HepG2 (cell line): ENCODE measurements around the gene PIAS3. TPM values are rescaled to one million over a fixed set of nuclear protein-coding genes. Genes with fewer than 3 reads are reported as not detected.

Experiments
- AKNA ChIP-seq: sonication (generic); formaldehyde crosslinking; IDR thresholded peaks from 2 replicates; pipeline ENCODE4 v1.4.0; 2020; ENCODE audit warnings: missing genetic modification reagents, borderline replicate concordance
- BHLHE40 ChIP-seq: IDR thresholded peaks from 2 replicates; pipeline ENCODE4 v1.6.1; 2011; ENCODE audit warnings: low read length, improper control_type of control experiment
- CC2D1A ChIP-seq: sonication (generic); formaldehyde crosslinking; IDR thresholded peaks from 2 replicates; pipeline ENCODE4 v1.8.1; 2023; ENCODE audit warnings: mild to moderate bottlenecking, missing genetic modification reagents
- DR1 ChIP-seq: sonication (generic); formaldehyde crosslinking; IDR thresholded peaks from 2 replicates; pipeline ENCODE4 v1.8.0; 2021; ENCODE audit warnings: mild to moderate bottlenecking, missing genetic modification reagents, inconsistent platforms
- GMEB2 ChIP-seq: IDR thresholded peaks from 2 replicates; pipeline ENCODE4 v1.6.1; 2016; ENCODE audit warnings: missing biosample characterization, missing genetic modification reagents, low read depth
- KDM1A ChIP-seq: IDR thresholded peaks from 2 replicates; pipeline ENCODE4 v1.6.1; 2016; ENCODE audit warnings: missing compliant biosample characterization
- MAZ ChIP-seq, 2 experiments: sonication (generic) in 1 of 2; formaldehyde crosslinking in 1 of 2; IDR thresholded peaks; 2 replicates each; pipeline versions ENCODE4 v1.5.0 to v1.6.1; 2012 to 2020; ENCODE audit warnings: low read depth in 2 of 2, mild to moderate bottlenecking in 2 of 2, borderline replicate concordance in 1 of 2, improper control_type of control experiment in 1 of 2, low read length in 1 of 2, missing genetic modification reagents in 1 of 2, moderate library complexity in 1 of 2
- TCF7L2 ChIP-seq: IDR thresholded peaks from 2 replicates; pipeline ENCODE4 v1.6.1; 2011; ENCODE audit warnings: mild to moderate bottlenecking, low read depth, low read length, moderate library complexity
- U2AF2 ChIP-seq: fragments of 200-400 bp; formaldehyde crosslinking; IDR thresholded peaks from 2 replicates; pipeline ENCODE4 v1.6.1; 2017; ENCODE audit warnings: low read depth, mild to moderate bottlenecking, low read length
- ZC3H13 ChIP-seq: sonication (generic); formaldehyde crosslinking; IDR thresholded peaks from 2 replicates; pipeline ENCODE4 v1.8.1; 2023; ENCODE audit warnings: mild to moderate bottlenecking, missing genetic modification reagents, moderate library complexity
- ZNF275 ChIP-seq: sonication (generic); formaldehyde crosslinking; IDR thresholded peaks from 2 replicates; pipeline ENCODE4 v1.8.0; 2022; ENCODE audit warnings: missing genetic modification reagents, mild to moderate bottlenecking, inconsistent platforms, borderline replicate concordance
- ZNF292 ChIP-seq: sonication (generic); formaldehyde crosslinking; IDR thresholded peaks from 2 replicates; pipeline ENCODE4 v1.8.1; 2022; ENCODE audit warnings: mild to moderate bottlenecking, low read depth, missing genetic modification reagents, borderline replicate concordance
- ZNF687 ChIP-seq: sonication (generic); formaldehyde crosslinking; IDR thresholded peaks from 2 replicates; pipeline ENCODE4 v1.5.1; 2020; ENCODE audit warnings: mild to moderate bottlenecking, missing genetic modification reagents, moderate library complexity
- ZNF782 ChIP-seq: sonication (generic); formaldehyde crosslinking; IDR thresholded peaks from 2 replicates; pipeline ENCODE4 v1.4.0; 2020; ENCODE audit warnings: missing genetic modification reagents, mild to moderate bottlenecking, borderline replicate concordance
- ZNF879 ChIP-seq: sonication (generic); formaldehyde crosslinking; IDR thresholded peaks from 2 replicates; pipeline ENCODE4 v1.8.1; 2023; ENCODE audit warnings: missing genetic modification reagents
- polyA plus RNA-seq, 8 experiments: library from polyadenylated mRNA; depleted of rRNA in 3 of 8; stranded (reverse) in 7 of 8; unstranded in 1 of 8; fragments of >200 nt; fragmentation: Illumina TruSeq in 4 of 8; extraction: Trizol in 4 of 8; gene quantifications; 2 replicates each; pipeline versions ENCODE4 v1.2.1 to v1.2.3, GENCODE V29; 2011 to 2016; ENCODE audit warnings: low read depth in 4 of 8, missing spikeins in 1 of 8, mixed read lengths in 1 of 8; ENCODE audit not compliant: insufficient read depth in 1 of 8
- total RNA-seq, 5 experiments: library from RNA; depleted of rRNA; stranded (reverse); fragments of >200 nt; fragmentation: Illumina TruSeq; extraction: Trizol; gene quantifications; 2 replicates each; pipeline ENCODE4 v1.2.3, GENCODE V29; 2016; ENCODE audit warnings: low read depth in 1 of 5

PIAS3 gene
- total and polyA plus RNA-seq, 2 of the 13 experiments (the other 11 are each of a cell fraction or from before 2014, with no cell fraction given), result 3.7 to 8.0 TPM

GRCh38 chr1:145823565-145824498 lies 35.0 kb downstream of the PIAS3 start, which contains the start of the genes POLR3C and RNF115 (continued):
- TF ChIP-seq ZNF687 (CRISPR knock-in tag) (peak; percentile 96), AKNA (CRISPR knock-in tag) (no peak), BHLHE40 (peak; percentile 93), TCF7L2 (no peak), DR1 (CRISPR knock-in tag) (peak; percentile 82; the same call in 1 of the 2 replicates), ZNF292 (peak; percentile 57; the same call in 1 of the 2 replicates), ZNF879 (no peak), KDM1A (CRISPR knock-in tag) (no peak), U2AF2 (no peak), GMEB2 (no peak), CC2D1A (CRISPR knock-in tag) (no peak), ZC3H13 (CRISPR knock-in tag) (peak; percentile 53; the same call in 1 of the 2 replicates), MAZ (IDR thresholded peaks at IDR 0.05; ENCODE audit: borderline replicate concordance, low read depth, low read length) (no peak), MAZ (CRISPR knock-in tag; IDR thresholded peaks at IDR 0.05; ENCODE audit: low read depth) (peak; percentile 41), ZNF275 (CRISPR knock-in tag) (no peak; the same call in 1 of the 2 replicates), ZNF782 (CRISPR knock-in tag) (peak; percentile 39; the same call in 1 of the 2 replicates)
